CD14-positive monocyte (primary cell): Measurements from ENCODE around the gene KIAA0753. TPM values are rescaled to one million over a fixed set of nuclear protein-coding genes. Genes with fewer than 3 reads are reported as not detected.

Experiments used
- DNase-seq, 3 donors: peaks; one replicate each; pipeline ENCODE4 v3.0.0-alpha.2; 2011 to 2022
- H2AFZ ChIP-seq: 2 replicates; pipeline ENCODE4 v1.6.0; 2012; ENCODE audit warnings: mild to moderate bottlenecking, low read depth, low read length, inconsistent platforms; ENCODE audit not compliant: insufficient read depth, poor library complexity, severe bottlenecking
- H3K27ac ChIP-seq, 2 donors: 1 replicate in 1 of 2; 2 replicates in 1 of 2; pipeline ENCODE4 v1.5.1; 2012 to 2013; ENCODE audit warnings: low read length in 2 of 2, control low read depth in 1 of 2, inconsistent platforms in 1 of 2, low read depth in 1 of 2, mild to moderate bottlenecking in 1 of 2
- H3K27me3 ChIP-seq, 2 donors: one replicate each; pipeline versions ENCODE4 v1.6.0 to v1.6.1; 2011 to 2013; ENCODE audit warnings: low read length in 2 of 2; ENCODE audit not compliant: control insufficient read depth in 2 of 2, insufficient read depth in 2 of 2
- H3K36me3 ChIP-seq, 2 donors: replicated peaks in 1 of 2; 1 replicate in 1 of 2; 2 replicates in 1 of 2; pipeline versions ENCODE4 v1.5.1 to v1.6.1; 2012 to 2013; ENCODE audit warnings: low read length in 2 of 2, control low read depth in 1 of 2, inconsistent platforms in 1 of 2, mild to moderate bottlenecking in 1 of 2; ENCODE audit not compliant: insufficient read depth in 2 of 2, control insufficient read depth in 1 of 2
- H3K4me1 ChIP-seq, 2 donors: 1 replicate in 1 of 2; 2 replicates in 1 of 2; pipeline versions ENCODE4 v1.5.1 to v1.6.1; 2012 to 2013; ENCODE audit warnings: low read length in 2 of 2, control low read depth in 1 of 2, inconsistent platforms in 1 of 2, mild to moderate bottlenecking in 1 of 2, moderate library complexity in 1 of 2; ENCODE audit not compliant: insufficient read depth in 2 of 2, control insufficient read depth in 1 of 2
- H3K4me2 ChIP-seq: replicated peaks from 2 replicates; pipeline ENCODE3; 2012; ENCODE audit warnings: low read length, moderate library complexity, mild to moderate bottlenecking; ENCODE audit not compliant: poor library complexity, severe bottlenecking; ENCODE audit errors: extremely low read depth
- H3K4me3 ChIP-seq, 3 experiments: fragments of 200-600 bp in 1 of 3; sonication (generic) in 1 of 3; replicated peaks in 1 of 3; 1 replicate in 2 of 3; 2 replicates in 1 of 3; pipeline ENCODE4 v1.5.1; 2011 to 2013; ENCODE audit warnings: low read length in 3 of 3, mild to moderate bottlenecking in 3 of 3, control low read depth in 2 of 3, low read depth in 2 of 3, inconsistent platforms in 1 of 3, moderate library complexity in 1 of 3
- H3K79me2 ChIP-seq: 2 replicates; pipeline ENCODE4 v1.6.0; 2012; ENCODE audit warnings: mild to moderate bottlenecking, control low read depth, inconsistent platforms, low read length, moderate library complexity; ENCODE audit not compliant: insufficient read depth
- H3K9ac ChIP-seq: 2 replicates; pipeline ENCODE4 v1.6.0; 2017; ENCODE audit warnings: low read length, mild to moderate bottlenecking; ENCODE audit not compliant: insufficient read depth, poor library complexity, severe bottlenecking
- H3K9me3 ChIP-seq, 2 donors: replicated peaks in 1 of 2; 1 replicate in 1 of 2; 2 replicates in 1 of 2; pipeline versions ENCODE4 v1.5.1 to v1.6.1; 2012 to 2013; ENCODE audit warnings: low read length in 2 of 2, control low read depth in 1 of 2; ENCODE audit not compliant: control insufficient read depth in 1 of 2, insufficient read depth in 1 of 2
- H4K20me1 ChIP-seq: 2 replicates; pipeline ENCODE4 v1.6.0; 2012; ENCODE audit warnings: mild to moderate bottlenecking, low read length, control low read depth, moderate library complexity; ENCODE audit not compliant: insufficient read depth
- H3K27ac Mint-ChIP-seq, 7 donors: one replicate each; pipeline ENCODE4 v1.8.0; 2020; ENCODE audit warnings: mild to moderate bottlenecking in 7 of 7, mixed read lengths in 7 of 7, moderate library complexity in 6 of 7, inconsistent platforms in 2 of 7
- H3K27me3 Mint-ChIP-seq, 3 donors: one replicate each; pipeline ENCODE4 v1.8.0; 2021 to 2022; ENCODE audit warnings: low read depth in 3 of 3, mild to moderate bottlenecking in 3 of 3, mixed read lengths in 3 of 3, moderate library complexity in 3 of 3, inconsistent platforms in 1 of 3
- H3K36me3 Mint-ChIP-seq, 2 donors: one replicate each; pipeline ENCODE4 v1.8.0; 2020; ENCODE audit warnings: mixed read lengths in 2 of 2, inconsistent platforms in 1 of 2, mild to moderate bottlenecking in 1 of 2
- H3K4me1 Mint-ChIP-seq: one replicate; pipeline ENCODE4 v1.8.0; 2020; ENCODE audit warnings: mild to moderate bottlenecking, mixed read lengths
- H3K4me3 Mint-ChIP-seq, 2 donors: one replicate each; pipeline ENCODE4 v1.8.0; 2020; ENCODE audit warnings: mild to moderate bottlenecking in 2 of 2, mixed read lengths in 2 of 2, moderate library complexity in 1 of 2
- H3K9me3 Mint-ChIP-seq, 7 donors: one replicate each; pipeline ENCODE4 v1.8.0; 2020 to 2022; ENCODE audit warnings: mixed read lengths in 7 of 7, mild to moderate bottlenecking in 6 of 7, moderate library complexity in 6 of 7, inconsistent platforms in 2 of 7
- WGBS: methylation state at CpG from one replicate; pipeline ENCODE4 v1.1.5; 2013; ENCODE audit warnings: missing lambda C conversion rate; ENCODE audit not compliant: insufficient coverage; 5-methylcytosine and 5-hydroxymethylcytosine counted together
- intact Hi-C, 2 donors: fragments of 100-400 bp; cut with micrococcal nuclease; formaldehyde crosslinking; loops; one replicate each; pipeline versions ENCODE4 v1.15.0 to v1.15.1; 2023
- polyA plus RNA-seq, 3 donors: library from polyadenylated mRNA; depleted of rRNA in 1 of 3; unstranded in 2 of 3; stranded (reverse) in 1 of 3; fragments of 300-500 nt in 2 of 3; fragments of >200 nt in 1 of 3; fragmentation: Illumina TruSeq in 2 of 3; gene quantifications; 1 replicate in 2 of 3; 2 replicates in 1 of 3; pipeline ENCODE4 v1.2.3, GENCODE V29; 2012 to 2021
- TF ChIP-seq, protein P1 (sequence below): fragments of 200-600 bp; IDR thresholded peaks from one replicate; pipeline ENCODE4 v1.8.0; 2022; ENCODE audit warnings: antibody characterized with exemption, mild to moderate bottlenecking

The KIAA0753 gene
- polyA plus RNA-seq, 3 donors, result 1.7 to 6.6 (median 3.5) TPM

DNA sequence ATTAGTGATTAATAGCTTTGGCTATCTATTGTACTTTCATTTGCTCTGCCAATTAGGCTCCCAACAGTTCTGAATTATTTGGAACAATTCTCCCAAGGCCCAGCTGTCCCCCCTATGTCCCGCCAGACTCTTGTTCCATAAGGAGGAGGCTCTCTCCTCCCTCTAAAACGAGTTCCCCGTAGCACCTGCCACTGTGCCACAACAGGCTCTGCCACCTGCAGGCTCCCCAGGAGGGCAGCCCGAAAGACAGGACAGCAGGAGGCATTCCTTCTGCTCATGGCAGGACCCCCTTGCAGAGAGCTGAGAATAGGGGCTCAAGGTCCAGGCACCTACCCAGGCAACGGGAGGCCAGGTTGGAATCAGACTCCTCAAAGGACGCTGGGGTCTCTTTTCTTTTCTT is 93.2 kb downstream of the KIAA0753 start:
- Histone ChIP-seq H3K4me3 (no peak overlapping the region), H3K27ac (no peak overlapping the region), H3K79me2 (no peaks in the 10 kb centered on the region), H4K20me1 (no peaks in the 10 kb centered on the region), H3K4me2 (no peak overlapping the region), H3K9ac (no peak overlapping the region), H3K4me1 (no peaks in the 10 kb centered on the region), H3K36me3 (no peaks in the 10 kb centered on the region), H2AFZ (no peak overlapping the region), H3K27me3 (no peaks in the 10 kb centered on the region), H3K9me3 (no peaks in the 10 kb centered on the region)
- TF ChIP-seq, protein P1, sequence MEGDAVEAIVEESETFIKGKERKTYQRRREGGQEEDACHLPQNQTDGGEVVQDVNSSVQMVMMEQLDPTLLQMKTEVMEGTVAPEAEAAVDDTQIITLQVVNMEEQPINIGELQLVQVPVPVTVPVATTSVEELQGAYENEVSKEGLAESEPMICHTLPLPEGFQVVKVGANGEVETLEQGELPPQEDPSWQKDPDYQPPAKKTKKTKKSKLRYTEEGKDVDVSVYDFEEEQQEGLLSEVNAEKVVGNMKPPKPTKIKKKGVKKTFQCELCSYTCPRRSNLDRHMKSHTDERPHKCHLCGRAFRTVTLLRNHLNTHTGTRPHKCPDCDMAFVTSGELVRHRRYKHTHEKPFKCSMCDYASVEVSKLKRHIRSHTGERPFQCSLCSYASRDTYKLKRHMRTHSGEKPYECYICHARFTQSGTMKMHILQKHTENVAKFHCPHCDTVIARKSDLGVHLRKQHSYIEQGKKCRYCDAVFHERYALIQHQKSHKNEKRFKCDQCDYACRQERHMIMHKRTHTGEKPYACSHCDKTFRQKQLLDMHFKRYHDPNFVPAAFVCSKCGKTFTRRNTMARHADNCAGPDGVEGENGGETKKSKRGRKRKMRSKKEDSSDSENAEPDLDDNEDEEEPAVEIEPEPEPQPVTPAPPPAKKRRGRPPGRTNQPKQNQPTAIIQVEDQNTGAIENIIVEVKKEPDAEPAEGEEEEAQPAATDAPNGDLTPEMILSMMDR, result no peak
- peaks cover 10% of the 10 kb centered on the region for H3K4me1 Mint-ChIP-seq
- no peak for DNase-seq
- 96% methylated on average over 4 of the region's 6 CpGs for WGBS
- H3K27me3 Mint-ChIP-seq, result peaks cover 14 to 38% (median 15%) of the 10 kb centered on the region in 3 donors
- no peak overlapping the region for H3K27ac Mint-ChIP-seq
- no peaks in the 10 kb centered on the region for H3K36me3 Mint-ChIP-seq
- H3K4me3 Mint-ChIP-seq, result no peak overlapping the region
- intact Hi-C loops, result no loop called here
- H3K9me3 Mint-ChIP-seq, result peaks cover 0 to 2% (median 0%) of the 10 kb centered on the region in 7 donors

DNA sequence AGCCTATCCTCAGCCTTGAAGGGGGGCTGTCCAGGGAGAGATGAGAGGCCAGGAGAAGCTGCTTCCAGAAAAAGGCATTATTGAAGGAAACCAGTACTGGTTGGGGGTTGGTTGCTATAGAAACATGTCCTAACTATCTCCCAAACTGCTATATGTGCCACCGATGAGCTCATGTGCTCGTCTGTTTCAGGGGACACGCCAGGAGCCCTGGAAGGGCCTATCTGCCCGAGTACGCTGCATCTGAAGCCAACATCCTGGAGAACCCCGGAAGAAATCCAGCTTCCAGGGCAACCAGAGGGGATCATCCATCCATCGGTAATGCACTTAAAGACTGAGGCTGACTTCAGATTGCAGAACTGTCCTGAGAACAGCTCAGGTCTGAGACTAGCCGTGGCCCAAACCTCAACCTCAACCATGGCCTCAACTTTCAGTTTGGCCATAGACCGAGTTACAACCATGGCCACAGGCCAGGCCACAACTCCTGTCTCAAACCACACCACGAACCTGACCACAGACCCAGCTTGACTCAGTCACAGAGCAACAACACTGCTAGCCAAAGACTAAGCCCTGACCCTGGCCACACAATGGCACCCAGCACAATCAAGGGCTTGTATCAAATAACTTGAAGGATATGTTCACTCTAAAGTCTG is 94.3 kb downstream of the KIAA0753 start:
- Histone ChIP-seq H3K79me2 (no peaks in the 10 kb centered on the region), H3K9ac (no peak overlapping the region), H3K4me1 (no peaks in the 10 kb centered on the region), H3K36me3 (no peaks in the 10 kb centered on the region), H3K27ac (no peak overlapping the region), H3K9me3 (no peaks in the 10 kb centered on the region), H3K4me3 (no peak overlapping the region), H3K4me2 (no peak overlapping the region), H2AFZ (no peak overlapping the region), H3K27me3 (no peaks in the 10 kb centered on the region), H4K20me1 (no peaks in the 10 kb centered on the region)
- TF ChIP-seq, protein P1, result no peak
- intact Hi-C loops, result no loop called here
- Mint-ChIP-seq H3K4me3 (no peak overlapping the region), H3K27ac (no peak overlapping the region), H3K27me3 (peaks cover 8 to 34% (median 12%) of the 10 kb centered on the region in 3 donors), H3K4me1 (peaks cover 10% of the 10 kb centered on the region), H3K36me3 (no peaks in the 10 kb centered on the region), H3K9me3 (peaks cover 0 to 2% (median 0%) of the 10 kb centered on the region in 7 donors)
- DNase-seq, result no peak
- 70% methylated on average over 10 of the region's 10 CpGs for WGBS
